Spleen (tissue), 11 donors: ENCODE measurements around the gene SBDS. TPM values are rescaled to one million over a fixed set of nuclear protein-coding genes. Genes with fewer than 3 reads are reported as not detected.
"Not testable (repeated sequence)": the region's sequence is repeated elsewhere in the genome, so short reads cannot be mapped to it uniquely, and the experiment has no call there.

Source experiments
- DNase-seq: peaks from one replicate; pipeline ENCODE4 v3.0.0-alpha.2; 2020
- H3K27ac ChIP-seq, 8 donors: fragments of 200-600 bp; sonication (generic) in 7 of 8; 1 replicate in 4 of 8; 2 replicates in 4 of 8; pipeline versions ENCODE4 v1.5.0 to v1.8.0; 2016 to 2021; ENCODE audit warnings: inconsistent platforms in 4 of 8, mild to moderate bottlenecking in 4 of 8, moderate library complexity in 1 of 8
- H3K27me3 ChIP-seq, 7 donors: fragments of 200-600 bp; sonication (generic) in 6 of 7; replicated peaks in 1 of 7; 1 replicate in 4 of 7; 2 replicates in 3 of 7; pipeline versions ENCODE4 v1.5.0 to v1.8.0; 2016 to 2021; ENCODE audit warnings: inconsistent platforms in 3 of 7, mild to moderate bottlenecking in 1 of 7
- H3K36me3 ChIP-seq, 6 donors: fragments of 200-600 bp; sonication (generic) in 5 of 6; 1 replicate in 4 of 6; 2 replicates in 2 of 6; pipeline versions ENCODE4 v1.5.0 to v1.8.0; 2016 to 2021; ENCODE audit warnings: inconsistent platforms in 2 of 6
- H3K4me1 ChIP-seq, 6 donors: fragments of 200-600 bp; sonication (generic) in 5 of 6; 1 replicate in 3 of 6; 2 replicates in 3 of 6; pipeline versions ENCODE4 v1.5.0 to v1.8.0; 2016 to 2021; ENCODE audit warnings: inconsistent platforms in 3 of 6
- H3K4me3 ChIP-seq, 8 donors: fragments of 200-600 bp; sonication (generic) in 7 of 8; 1 replicate in 4 of 8; 2 replicates in 4 of 8; pipeline versions ENCODE4 v1.5.0 to v1.8.0; 2016 to 2021; ENCODE audit warnings: inconsistent platforms in 4 of 8, mild to moderate bottlenecking in 4 of 8, moderate library complexity in 2 of 8
- H3K9me3 ChIP-seq, 8 donors: fragments of 200-600 bp; sonication (generic) in 7 of 8; 1 replicate in 4 of 8; 2 replicates in 4 of 8; pipeline versions ENCODE4 v1.5.0 to v1.8.0; 2016 to 2021; ENCODE audit warnings: inconsistent platforms in 4 of 8
- CTCF ChIP-seq, 11 experiments: fragments of 200-600 bp in 7 of 11; fragments of 450-650 bp in 4 of 11; sonication (generic) in 4 of 11; IDR thresholded peaks in 8 of 11; conservative IDR thresholded peaks in 3 of 11; 1 replicate in 7 of 11; 2 replicates in 4 of 11; pipeline versions ENCODE4 v1.4.0 to v1.8.0; 2016 to 2021; ENCODE audit warnings: antibody characterized with exemption in 11 of 11, inconsistent platforms in 4 of 11, mild to moderate bottlenecking in 1 of 11
- POLR2A ChIP-seq, 3 donors: fragments of 450-650 bp; IDR thresholded peaks; one replicate each; pipeline ENCODE4 v1.5.1; 2017; ENCODE audit warnings: antibody characterized with exemption in 3 of 3, mild to moderate bottlenecking in 1 of 3
- POLR2AphosphoS5 ChIP-seq, 3 donors: sonication (generic); formaldehyde crosslinking; IDR thresholded peaks; one replicate each; pipeline ENCODE4 v1.5.1; 2017; ENCODE audit warnings: antibody characterized with exemption in 3 of 3
- WGBS, 5 donors: extraction: QIAGEN DNeasy Blood & Tissue Kit in 3 of 5; methylation state at CpG; one replicate each; pipeline versions ENCODE4 v1.1.5 to v1.1.7; 2013 to 2018; 5-methylcytosine and 5-hydroxymethylcytosine counted together
- intact Hi-C: fragments of 100-400 bp; cut with DNase I; formaldehyde crosslinking; loops from one replicate; pipeline ENCODE4 v1.15.0; 2023; ENCODE audit warnings: low total_unique reads
- polyA plus RNA-seq, 3 donors: library from polyadenylated mRNA; stranded (reverse); fragments of 200-250 nt; gene quantifications; one replicate each; pipeline ENCODE4 v1.2.1, GENCODE V29; 2013
- total RNA-seq, 7 donors: library from RNA; depleted of rRNA in 3 of 7; stranded (reverse); fragments of >200 nt in 3 of 7; fragmentation: NEBNext Ultra II Directional in 4 of 7; extraction: Animal tissue kit (Norgen Biotek cat#: 25700) in 4 of 7; gene quantifications; one replicate each; pipeline versions ENCODE4 v1.1.0 to v1.2.1, GENCODE V29; 2016 to 2021
- donor health status: healthy with polysubstance abuse.
- donor health status: DM: no; HTN: no; CAD: no; lungs with moderate emphysema.
- donor health status: DM: no; HTN: no; CAD: no.
- donor health status: Bipolar disorder and iron deficiency.
- donor health status: healthy.
- donor health status: DM: no; HTN: no; CAD: no.
- donor health status: DM: yes; HTN: yes; CAD: no.

The SBDS gene
- total and polyA plus RNA-seq, 10 donors = 36.9 to 63.8 (median 51.3) TPM

DNA sequence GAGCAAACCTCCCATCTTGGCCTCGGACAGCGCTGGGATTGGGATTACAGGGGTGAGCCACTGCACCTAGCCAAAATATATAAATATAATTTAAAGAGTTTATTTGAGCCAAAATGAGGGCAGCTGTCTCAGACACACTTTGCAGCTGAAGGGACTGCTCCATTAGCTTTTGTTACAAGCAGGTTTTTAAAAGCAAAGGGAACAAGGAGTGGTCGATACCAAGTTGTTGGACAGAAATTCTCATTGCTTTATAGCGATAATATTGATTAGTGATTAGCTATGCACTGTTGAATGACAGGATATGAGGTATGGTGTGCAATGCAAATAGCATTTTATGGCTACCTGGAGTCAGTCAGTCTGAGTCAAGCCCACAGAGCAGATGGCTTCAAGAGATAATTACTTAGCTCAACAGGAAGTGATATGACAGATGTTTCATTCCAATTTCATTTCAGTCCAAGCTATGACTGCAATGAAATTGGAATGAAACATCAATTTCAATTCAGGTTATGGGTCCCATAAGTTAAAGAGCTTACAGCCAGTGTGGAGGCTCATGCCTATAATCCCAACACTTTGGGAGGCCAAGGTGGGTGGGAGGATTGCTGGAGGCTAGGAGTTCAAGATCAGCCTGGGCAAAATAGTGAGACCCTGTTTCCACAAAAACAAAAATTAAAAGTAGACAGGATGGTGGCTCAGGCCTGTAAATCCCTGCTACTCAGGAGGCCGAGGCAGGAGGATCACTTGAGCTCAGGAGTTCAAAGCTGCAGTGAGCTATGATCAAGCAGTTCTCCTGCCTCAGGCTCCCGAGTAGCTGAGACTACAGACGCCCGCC, 24.4 kb upstream of the SBDS start:
- H3K9me3 ChIP-seq = no peaks in the 10 kb centered on the region
- intact Hi-C loops = no loop called here
- TF ChIP-seq CTCF (IDR thresholded peaks at IDR 0.05 in 8 of 11, conservative IDR thresholded peaks at IDR 0.05 in 3 of 11) = no peak
- no peak for TF ChIP-seq POLR2A (IDR thresholded peaks at IDR 0.05)
- no peak for TF ChIP-seq POLR2AphosphoS5 (IDR thresholded peaks at IDR 0.05)
- peaks cover 0 to 8% (median 0%) of the 10 kb centered on the region in 6 donors for H3K4me1 ChIP-seq
- H3K36me3 ChIP-seq = peaks cover 0 to 100% (median 70%) of the 10 kb centered on the region in 6 donors
- no peak overlapping the region for H3K27ac ChIP-seq
- no peaks in the 10 kb centered on the region for H3K27me3 ChIP-seq
- no peak for DNase-seq
- no peak overlapping the region for H3K4me3 ChIP-seq
- 76 to 87% (median 82%) methylated on average over 8 of the region's 8 CpGs for WGBS, 5 donors

DNA sequence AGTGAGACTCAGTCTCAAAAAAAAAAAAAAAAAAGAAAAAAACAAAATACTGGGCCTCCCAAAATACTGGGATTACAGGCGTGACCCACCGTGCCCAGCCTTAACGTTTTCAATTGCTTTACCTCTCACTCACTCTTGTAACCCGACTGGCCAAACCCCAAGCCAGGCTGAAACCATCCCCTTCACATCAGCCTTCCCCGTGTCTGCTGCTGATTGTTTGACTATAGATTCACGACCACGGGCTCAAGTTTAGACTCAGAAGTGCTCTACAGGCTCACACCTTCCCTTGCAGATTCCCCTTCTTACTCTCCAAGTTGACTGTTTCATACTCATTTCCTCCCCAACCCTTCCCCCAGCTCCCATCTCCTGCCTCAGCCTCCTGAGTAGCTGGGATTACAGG, 23.6 kb upstream of the SBDS start:
- intact Hi-C loops = no loop called here
- peaks cover 0 to 8% (median 0%) of the 10 kb centered on the region in 6 donors for H3K4me1 ChIP-seq
- WGBS, 5 donors = 77 to 88% (median 81%) methylated on average over 7 of the region's 7 CpGs
- H3K4me3 ChIP-seq = no peak overlapping the region
- TF ChIP-seq POLR2A (IDR thresholded peaks at IDR 0.05) = no peak
- TF ChIP-seq CTCF (IDR thresholded peaks at IDR 0.05 in 8 of 11, conservative IDR thresholded peaks at IDR 0.05 in 3 of 11) = no peak
- no peak for TF ChIP-seq POLR2AphosphoS5 (IDR thresholded peaks at IDR 0.05)
- peaks cover 0 to 100% (median 77%) of the 10 kb centered on the region in 6 donors for H3K36me3 ChIP-seq
- H3K9me3 ChIP-seq = no peaks in the 10 kb centered on the region
- no peaks in the 10 kb centered on the region for H3K27me3 ChIP-seq
- no peak overlapping the region for H3K27ac ChIP-seq
- DNase-seq = no peak

DNA sequence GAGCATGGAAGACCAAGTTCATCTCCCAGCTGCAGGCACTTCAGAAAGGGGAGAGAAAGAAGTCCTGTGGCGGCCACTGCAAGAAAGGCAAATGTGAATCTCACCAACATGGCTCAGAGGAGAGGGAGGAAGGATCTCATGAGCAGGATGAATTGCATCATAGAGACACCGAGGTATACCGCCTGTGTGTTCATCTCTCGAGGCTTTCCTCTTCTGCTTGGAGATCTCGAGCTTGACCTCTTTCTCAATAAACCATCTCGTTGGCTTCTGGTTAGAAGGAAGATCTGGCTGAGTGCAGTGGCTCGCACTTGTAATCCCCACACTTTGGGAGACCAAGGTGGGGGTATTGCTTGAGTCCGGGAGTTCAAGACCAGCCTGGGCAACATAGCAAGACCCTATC, 22.6 kb upstream of the SBDS start:
- intact Hi-C loops, H3K9me3 ChIP-seq, DNase-seq, H3K4me3 ChIP-seq, H3K27me3 ChIP-seq, H3K4me1 ChIP-seq: not testable (repeated sequence)
- Histone ChIP-seq H3K36me3 (peaks cover 0 to 100% (median 79%) of the 10 kb centered on the region in 6 donors), H3K27ac (peak overlapping the region in 5 of 8 donors; percentile 2 to 46 (median 35))
- WGBS, 5 donors = 57 to 77% (median 65%) methylated on average over 8 of the region's 8 CpGs

GRCh38 chr7:67014076-67014622, 18.8 kb upstream of the SBDS start:
- H3K27me3 ChIP-seq, H3K4me3 ChIP-seq, intact Hi-C loops, H3K4me1 ChIP-seq, DNase-seq, H3K9me3 ChIP-seq: not testable (repeated sequence)
- WGBS, 5 donors = 69 to 92% (median 80%) methylated on average over 9 of the region's 9 CpGs
- Histone ChIP-seq H3K36me3 (peaks cover 0 to 100% (median 75%) of the 10 kb centered on the region in 6 donors), H3K27ac (peak overlapping the region in 3 of 8 donors; percentile 14 to 38 (median 37))

DNA sequence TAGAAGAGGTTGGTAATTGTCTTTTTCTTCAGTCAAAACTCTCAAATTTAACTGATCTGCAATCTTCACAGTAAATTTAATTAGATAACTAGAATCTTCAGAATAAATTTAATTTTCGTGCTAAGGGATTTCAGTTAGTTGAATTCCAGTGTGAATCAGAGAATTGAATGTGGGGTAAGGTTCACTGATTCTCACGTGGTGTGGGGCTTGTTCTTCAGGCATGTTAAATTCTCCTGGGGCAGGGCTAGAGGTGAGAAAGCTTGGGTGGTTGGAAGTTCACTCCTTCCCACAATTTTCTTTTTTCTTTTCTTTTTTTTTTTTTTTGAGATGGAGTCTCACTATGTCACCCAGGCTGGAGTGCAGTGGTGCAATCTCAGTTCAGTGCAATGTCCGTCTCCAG, 14.3 kb upstream of the SBDS start:
- intact Hi-C loops, H3K27ac ChIP-seq, H3K4me3 ChIP-seq, H3K4me1 ChIP-seq, H3K9me3 ChIP-seq, DNase-seq, H3K27me3 ChIP-seq: not testable (repeated sequence)
- 89 to 94% (median 91%) methylated on average over 3 of the region's 3 CpGs for WGBS, 5 donors
- H3K36me3 ChIP-seq = peaks cover 0 to 100% (median 82%) of the 10 kb centered on the region in 6 donors
